Vagina (tissue), 2 donors: ENCODE results near the gene KTI12.

Experiments used
- POLR2AphosphoS5 ChIP-seq, 2 donors: sonication (generic); formaldehyde crosslinking; IDR thresholded peaks; one replicate each; pipeline ENCODE4 v1.9.0; 2017; ENCODE audit warnings: antibody characterized with exemption in 2 of 2, mild to moderate bottlenecking in 2 of 2, low read depth in 1 of 2; ENCODE audit not compliant: insufficient read depth in 1 of 2
- TF ChIP-seq, protein P1 (sequence below), 3 experiments: fragments of 450-650 bp in 2 of 3; fragments of 200-600 bp in 1 of 3; sonication (generic) in 1 of 3; IDR thresholded peaks; one replicate each; pipeline ENCODE4 v1.5.1; 2017 to 2019; ENCODE audit warnings: antibody characterized with exemption in 3 of 3, mild to moderate bottlenecking in 2 of 3, moderate library complexity in 2 of 3

DNA sequence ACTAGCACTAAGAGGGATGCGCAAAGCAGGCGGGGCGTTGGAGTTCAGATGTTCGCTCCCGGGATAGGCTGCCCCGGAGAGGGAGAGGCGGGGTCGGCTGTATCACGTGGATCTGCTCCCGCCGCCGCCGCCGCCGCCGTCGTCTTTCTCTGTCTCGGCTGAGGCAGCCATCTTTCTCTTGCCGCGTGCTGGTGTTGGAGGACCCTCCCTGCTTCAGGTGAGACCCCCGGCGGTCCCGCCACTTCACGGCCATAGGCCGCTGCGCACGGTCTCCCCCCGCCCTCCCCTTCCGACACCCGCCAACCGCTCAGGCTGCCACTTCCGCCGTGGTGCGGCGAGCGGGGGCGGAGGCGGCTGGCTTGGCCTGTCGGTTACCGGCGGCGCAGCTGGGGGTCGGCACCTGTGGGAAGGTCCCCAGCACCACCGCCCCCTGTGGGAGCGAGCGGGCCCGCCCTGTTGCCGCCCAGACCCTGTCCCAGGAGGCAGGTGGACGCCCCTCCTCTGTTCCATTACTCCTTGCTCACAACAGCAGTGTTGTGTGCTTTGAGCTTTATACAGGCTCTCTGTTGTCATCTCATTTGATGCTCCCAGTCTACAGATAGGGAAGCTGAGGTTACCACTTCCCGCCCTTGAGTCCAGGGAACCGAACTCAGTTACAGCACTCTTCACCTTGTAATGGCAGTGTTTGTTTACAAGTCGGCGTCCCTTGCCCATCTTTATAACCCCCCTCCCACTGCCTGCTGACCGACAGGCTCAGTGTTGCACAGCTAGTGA, 22.7 kb upstream of the KTI12 start, which contains the start of gene BTF3L4:
- TF ChIP-seq, protein P1, sequence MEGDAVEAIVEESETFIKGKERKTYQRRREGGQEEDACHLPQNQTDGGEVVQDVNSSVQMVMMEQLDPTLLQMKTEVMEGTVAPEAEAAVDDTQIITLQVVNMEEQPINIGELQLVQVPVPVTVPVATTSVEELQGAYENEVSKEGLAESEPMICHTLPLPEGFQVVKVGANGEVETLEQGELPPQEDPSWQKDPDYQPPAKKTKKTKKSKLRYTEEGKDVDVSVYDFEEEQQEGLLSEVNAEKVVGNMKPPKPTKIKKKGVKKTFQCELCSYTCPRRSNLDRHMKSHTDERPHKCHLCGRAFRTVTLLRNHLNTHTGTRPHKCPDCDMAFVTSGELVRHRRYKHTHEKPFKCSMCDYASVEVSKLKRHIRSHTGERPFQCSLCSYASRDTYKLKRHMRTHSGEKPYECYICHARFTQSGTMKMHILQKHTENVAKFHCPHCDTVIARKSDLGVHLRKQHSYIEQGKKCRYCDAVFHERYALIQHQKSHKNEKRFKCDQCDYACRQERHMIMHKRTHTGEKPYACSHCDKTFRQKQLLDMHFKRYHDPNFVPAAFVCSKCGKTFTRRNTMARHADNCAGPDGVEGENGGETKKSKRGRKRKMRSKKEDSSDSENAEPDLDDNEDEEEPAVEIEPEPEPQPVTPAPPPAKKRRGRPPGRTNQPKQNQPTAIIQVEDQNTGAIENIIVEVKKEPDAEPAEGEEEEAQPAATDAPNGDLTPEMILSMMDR (IDR thresholded peaks at IDR 0.05) = peak in 1 of 3 experiments; percentile 19
- peak; percentile 73 to 90 for TF ChIP-seq POLR2AphosphoS5 (IDR thresholded peaks at IDR 0.05; ENCODE audit: insufficient read depth in 1 of 2, low read depth in 1 of 2)
